Lower lobe of right lung (tissue), 2 donors: ENCODE measurements around the gene MACROD2. TPM values are rescaled to one million over a fixed set of nuclear protein-coding genes. Genes with fewer than 3 reads are reported as not detected.

Experiments
- ATAC-seq, 2 donors: fragments of 200-7000 bp; cut with Tn5 transposase; one replicate each; pipeline ENCODE4 v1.9.1; 2020 to 2022; ENCODE audit warnings: mild to moderate bottlenecking in 2 of 2, moderate library complexity in 2 of 2
- DNase-seq: peaks from one replicate; pipeline ENCODE4 v3.0.0-alpha.2; 2020
- H3K27ac ChIP-seq: fragments of 200-600 bp; one replicate; pipeline ENCODE4 v1.8.0; 2022
- H3K27me3 ChIP-seq: fragments of 200-600 bp; one replicate; pipeline ENCODE4 v1.8.0; 2022; ENCODE audit warnings: low read depth
- H3K36me3 ChIP-seq: fragments of 200-600 bp; one replicate; pipeline ENCODE4 v1.8.0; 2022; ENCODE audit warnings: mild to moderate bottlenecking
- H3K4me1 ChIP-seq: fragments of 200-600 bp; one replicate; pipeline ENCODE4 v1.8.0; 2022
- H3K4me3 ChIP-seq: fragments of 200-600 bp; one replicate; pipeline ENCODE4 v1.8.0; 2022; ENCODE audit warnings: mild to moderate bottlenecking
- H3K9me3 ChIP-seq: fragments of 200-600 bp; one replicate; pipeline ENCODE4 v1.8.0; 2022
- intact Hi-C: fragments of 100-400 bp; cut with DNase I; formaldehyde crosslinking; loops from one replicate; pipeline ENCODE4 v1.11.0; 2022
- total RNA-seq: library from RNA; stranded (reverse); fragmentation: NEBNext Ultra II Directional; extraction: Animal tissue kit (Norgen Biotek cat#: 25700); gene quantifications from one replicate; pipeline ENCODE4 v1.2.1, GENCODE V29; 2021
- TF ChIP-seq, protein P1 (sequence below): fragments of 200-600 bp; IDR thresholded peaks from one replicate; pipeline ENCODE4 v1.8.0; 2022; ENCODE audit warnings: antibody characterized with exemption, mild to moderate bottlenecking
- donor health status: DM: no; HTN: yes; CAD: no; lungs with severe emphysema.

The MACROD2 gene
- total RNA-seq, 1 donor from 2014 or later = 73.0 TPM

DNA sequence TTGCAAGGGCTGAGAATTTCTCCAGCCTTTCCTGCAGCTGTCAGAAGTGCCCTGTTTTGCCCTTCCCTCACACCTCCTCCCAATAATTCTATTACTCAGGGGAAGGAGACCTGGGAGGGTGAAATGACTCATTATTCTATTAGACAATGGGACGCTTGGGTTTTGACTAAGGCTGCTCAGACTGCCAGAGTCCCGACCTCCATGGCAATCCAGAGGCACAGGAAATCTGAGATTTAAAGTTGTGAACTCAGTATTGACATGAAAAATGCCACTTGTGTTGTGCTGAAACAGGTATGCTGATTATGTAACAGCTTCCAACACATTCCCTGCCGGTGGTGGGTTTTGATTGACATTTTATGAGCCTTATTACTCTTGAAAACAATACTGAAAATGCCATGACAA, 967.9 kb downstream of the MACROD2 start:
- DNase-seq (no peak), ATAC-seq (peak in 1 of 2 donors; percentile 71)
- TF ChIP-seq, protein P1, sequence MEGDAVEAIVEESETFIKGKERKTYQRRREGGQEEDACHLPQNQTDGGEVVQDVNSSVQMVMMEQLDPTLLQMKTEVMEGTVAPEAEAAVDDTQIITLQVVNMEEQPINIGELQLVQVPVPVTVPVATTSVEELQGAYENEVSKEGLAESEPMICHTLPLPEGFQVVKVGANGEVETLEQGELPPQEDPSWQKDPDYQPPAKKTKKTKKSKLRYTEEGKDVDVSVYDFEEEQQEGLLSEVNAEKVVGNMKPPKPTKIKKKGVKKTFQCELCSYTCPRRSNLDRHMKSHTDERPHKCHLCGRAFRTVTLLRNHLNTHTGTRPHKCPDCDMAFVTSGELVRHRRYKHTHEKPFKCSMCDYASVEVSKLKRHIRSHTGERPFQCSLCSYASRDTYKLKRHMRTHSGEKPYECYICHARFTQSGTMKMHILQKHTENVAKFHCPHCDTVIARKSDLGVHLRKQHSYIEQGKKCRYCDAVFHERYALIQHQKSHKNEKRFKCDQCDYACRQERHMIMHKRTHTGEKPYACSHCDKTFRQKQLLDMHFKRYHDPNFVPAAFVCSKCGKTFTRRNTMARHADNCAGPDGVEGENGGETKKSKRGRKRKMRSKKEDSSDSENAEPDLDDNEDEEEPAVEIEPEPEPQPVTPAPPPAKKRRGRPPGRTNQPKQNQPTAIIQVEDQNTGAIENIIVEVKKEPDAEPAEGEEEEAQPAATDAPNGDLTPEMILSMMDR = no peak
- no peak overlapping the region for H3K27ac ChIP-seq
- no peaks in the 10 kb centered on the region for H3K9me3 ChIP-seq
- no peak overlapping the region for H3K4me3 ChIP-seq
- H3K27me3 ChIP-seq = no peaks in the 10 kb centered on the region
- H3K36me3 ChIP-seq = no peaks in the 10 kb centered on the region
- intact Hi-C loops = no loop called here
- peaks cover 4% of the 10 kb centered on the region for H3K4me1 ChIP-seq

DNA sequence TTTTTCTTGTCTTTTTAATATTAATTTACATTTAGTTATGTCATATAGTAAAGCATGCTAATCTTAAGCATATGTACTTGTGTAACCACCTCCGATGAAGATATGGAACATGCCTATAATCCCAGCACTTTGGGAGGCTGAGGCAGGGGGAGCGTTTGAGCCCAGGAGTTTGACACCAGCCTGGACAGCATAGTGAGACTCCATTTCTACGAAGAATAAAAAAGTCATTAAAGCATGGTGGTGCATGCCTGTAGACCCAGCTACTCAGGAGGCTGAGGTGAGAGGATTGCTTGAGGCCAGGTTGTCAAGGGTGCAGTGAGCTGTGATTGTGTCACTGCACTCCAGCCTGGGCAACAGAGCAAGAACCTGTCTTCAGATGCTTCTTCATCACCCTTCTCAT, 970.9 kb downstream of the MACROD2 start:
- no peaks in the 10 kb centered on the region for H3K27me3 ChIP-seq
- H3K36me3 ChIP-seq = no peaks in the 10 kb centered on the region
- H3K9me3 ChIP-seq = no peaks in the 10 kb centered on the region
- ATAC-seq (no peak), DNase-seq (no peak)
- H3K27ac ChIP-seq = no peak overlapping the region
- H3K4me3 ChIP-seq = no peak overlapping the region
- peaks cover 4% of the 10 kb centered on the region for H3K4me1 ChIP-seq
- intact Hi-C loops = no loop called here
- TF ChIP-seq, protein P1 = no peak

- Histone ChIP-seq H3K27me3 (no peaks in the 10 kb centered on the region), H3K36me3 (no peaks in the 10 kb centered on the region), H3K9me3 (no peaks in the 10 kb centered on the region), H3K4me1 (peaks cover 4% of the 10 kb centered on the region), H3K4me3 (no peak overlapping the region), H3K27ac (no peak overlapping the region)
- TF ChIP-seq, protein P1 = no peak
- intact Hi-C loops = no loop called here
- ATAC-seq = no peak
- no peak for DNase-seq
Measured at GRCh38 chr20:14966808-14967207, 971.5 kb downstream of the MACROD2 start.

- TF ChIP-seq, protein P1 = no peak
- no peaks in the 10 kb centered on the region for H3K36me3 ChIP-seq
- ATAC-seq = no peak
- DNase-seq = no peak
- H3K9me3 ChIP-seq = no peaks in the 10 kb centered on the region
- H3K4me1 ChIP-seq = no peaks in the 10 kb centered on the region
- H3K4me3 ChIP-seq = no peak overlapping the region
- H3K27me3 ChIP-seq = no peaks in the 10 kb centered on the region
- intact Hi-C loops = no loop called here
- no peak overlapping the region for H3K27ac ChIP-seq
Measured at GRCh38 chr20:14972256-14972655, 976.9 kb downstream of the MACROD2 start.

- Histone ChIP-seq H3K4me3 (no peak overlapping the region), H3K4me1 (no peaks in the 10 kb centered on the region), H3K36me3 (no peaks in the 10 kb centered on the region), H3K9me3 (no peaks in the 10 kb centered on the region), H3K27ac (no peak overlapping the region), H3K27me3 (no peaks in the 10 kb centered on the region)
- intact Hi-C loops = no loop called here
- DNase-seq = no peak
- TF ChIP-seq, protein P1 = no peak
- ATAC-seq = no peak
Measured at GRCh38 chr20:14972690-14973089, 977.4 kb downstream of the MACROD2 start.
